CD1c-positive myeloid dendritic cell (primary cell): ENCODE data around the gene INPP5A.
"Not testable (repeated sequence)": the region's sequence is repeated elsewhere in the genome, so short reads cannot be mapped to it uniquely, and the experiment has no call there.

ENCODE experiments used
- DNase-seq: peaks from one replicate; pipeline ENCODE4 v3.0.0-alpha.2; 2016; ENCODE audit errors: extremely low spot score

INPP5A gene

DNA sequence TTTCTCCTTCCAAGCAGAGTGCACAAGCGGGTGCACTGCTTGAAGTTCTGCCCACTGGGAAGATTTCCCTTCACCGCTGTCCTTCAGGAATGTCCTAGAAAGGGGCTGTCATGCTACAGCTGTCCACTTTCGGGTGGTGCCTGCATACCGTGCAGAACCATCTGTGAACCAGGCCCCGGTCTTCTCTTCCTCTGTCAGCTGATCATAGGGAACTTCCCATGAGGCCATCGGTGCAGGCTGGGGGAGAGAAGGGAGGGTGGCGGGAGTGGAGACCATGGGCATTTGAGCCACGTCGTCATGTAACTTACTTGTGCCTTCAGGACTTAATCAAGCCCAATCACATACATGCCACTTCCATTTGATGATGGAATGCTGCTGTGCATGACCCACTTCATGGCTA, 136.7 kb downstream of the INPP5A start:
- DNase-seq = no peak

DNA sequence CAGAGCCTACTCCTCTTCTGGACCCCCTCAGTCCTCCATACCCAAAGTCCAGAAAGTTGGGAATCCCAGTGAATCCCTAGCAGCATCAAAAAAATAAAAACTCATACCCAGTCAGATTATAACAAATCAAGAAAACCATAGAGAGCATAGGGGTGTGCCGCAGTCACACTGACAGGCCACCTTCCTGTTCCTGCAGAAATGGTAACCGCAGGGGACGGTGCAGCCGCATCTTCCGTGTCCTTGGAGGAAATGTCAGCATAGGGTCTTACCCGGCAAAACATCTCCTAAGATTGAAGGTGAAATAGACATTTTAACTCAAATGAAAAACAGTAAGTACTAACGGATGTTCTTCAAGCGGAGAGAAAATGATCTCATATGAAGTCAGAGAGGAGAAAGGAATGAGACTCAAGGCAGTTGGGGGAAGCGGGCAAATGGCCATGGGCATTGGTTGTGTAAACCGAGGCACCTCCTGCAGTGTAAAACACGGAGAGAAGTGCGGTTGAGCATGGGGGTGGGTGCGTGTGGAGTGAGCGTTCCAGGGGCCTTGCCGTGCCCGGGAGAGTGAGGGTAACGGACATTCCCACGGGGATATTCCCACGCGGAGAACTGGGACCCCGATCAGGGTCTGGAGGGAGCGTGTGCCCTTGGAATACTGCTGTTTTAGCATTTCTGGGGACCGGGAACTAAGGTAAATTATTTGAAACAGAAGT, 137.6 kb downstream of the INPP5A start:
- DNase-seq = no peak

DNA sequence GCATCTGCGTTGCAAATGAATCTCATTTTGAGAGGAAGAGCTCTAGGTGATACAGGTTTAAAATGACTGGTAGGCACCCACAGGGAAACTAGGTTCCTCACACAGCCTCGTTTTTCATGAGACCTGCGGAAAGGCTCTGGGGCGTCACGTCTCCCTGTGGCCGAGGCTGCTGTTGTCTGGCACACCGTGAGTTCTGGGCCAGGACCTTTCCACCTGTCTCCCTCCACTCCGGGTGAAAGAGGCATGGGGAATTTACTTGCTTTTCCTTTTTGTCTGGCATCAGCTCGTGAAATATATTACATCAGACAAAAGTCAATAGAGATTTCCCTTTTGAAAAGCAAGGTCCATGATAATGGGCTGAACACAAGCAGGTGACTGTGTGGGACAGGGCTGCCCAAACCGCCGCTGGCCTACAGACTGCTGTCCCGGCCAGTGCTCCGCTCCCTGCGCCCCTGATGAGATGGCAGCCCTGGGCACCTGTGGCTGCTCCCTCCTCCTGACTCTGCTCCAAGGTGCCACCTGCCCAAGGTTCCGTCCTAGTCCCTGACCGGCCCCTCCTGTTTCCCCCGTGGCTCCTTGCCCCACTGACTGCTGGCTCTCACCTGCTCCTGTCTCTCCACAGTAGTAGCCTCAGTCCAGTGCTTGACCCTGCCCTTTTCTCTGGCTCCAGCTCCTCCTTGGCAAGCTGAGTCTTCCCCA, 138.8 kb downstream of the INPP5A start:
- no peak for DNase-seq

DNA sequence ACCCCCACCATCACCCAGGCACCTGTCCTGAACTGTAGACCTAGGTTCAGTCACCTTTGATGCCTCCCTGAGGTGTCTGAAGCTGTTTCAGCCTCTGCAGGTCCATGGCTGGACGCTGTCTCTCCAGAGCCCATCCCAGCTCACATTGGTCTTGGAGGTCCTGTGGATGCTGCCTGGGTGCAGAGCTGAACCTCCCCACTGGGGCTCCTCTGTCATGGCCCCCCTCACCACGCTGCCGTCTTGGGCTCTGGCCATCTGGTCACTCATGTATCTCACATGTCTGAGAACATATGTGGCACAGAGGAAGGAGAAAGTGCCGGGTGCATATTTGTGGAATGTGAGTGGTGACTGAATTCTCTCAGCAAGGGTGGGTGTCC, 139.5 kb downstream of the INPP5A start:
- DNase-seq = no peak

DNA sequence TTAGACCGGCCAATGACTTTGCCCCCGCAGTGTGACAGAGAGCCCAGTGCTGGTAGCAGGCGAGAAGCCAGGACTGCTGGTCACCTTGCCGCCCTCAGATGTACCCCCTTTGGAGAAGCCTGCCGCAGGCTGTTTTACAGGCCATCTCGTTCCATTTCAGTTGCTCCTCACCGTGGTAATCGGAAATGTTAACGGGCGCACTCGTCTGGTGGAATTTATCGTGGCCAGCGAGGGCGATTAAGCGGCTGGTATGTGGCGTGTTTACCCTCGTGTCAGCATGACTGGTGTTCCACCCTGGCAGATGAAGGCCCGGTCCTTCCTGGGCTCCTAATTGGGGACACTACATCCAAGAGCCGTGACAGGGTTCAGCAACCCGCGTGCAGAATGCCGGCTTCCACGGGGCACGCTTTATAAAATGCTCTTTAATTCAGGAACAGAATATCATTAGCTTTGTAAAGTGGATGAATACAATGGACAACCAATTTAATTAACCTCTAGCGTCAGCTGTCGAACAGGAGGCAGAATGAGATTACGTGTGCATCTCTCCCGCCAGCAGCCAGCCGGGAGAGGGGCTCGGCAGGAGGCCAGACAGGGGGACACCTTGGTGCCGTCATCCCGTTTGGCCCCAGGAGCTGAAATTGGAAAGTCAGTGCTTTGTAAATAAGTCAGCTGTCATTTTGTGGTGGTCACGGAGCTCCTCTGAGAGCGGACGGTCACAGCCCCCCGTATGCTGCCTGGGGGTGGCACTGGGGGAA, 140.1 kb downstream of the INPP5A start:
- no peak for DNase-seq

DNA sequence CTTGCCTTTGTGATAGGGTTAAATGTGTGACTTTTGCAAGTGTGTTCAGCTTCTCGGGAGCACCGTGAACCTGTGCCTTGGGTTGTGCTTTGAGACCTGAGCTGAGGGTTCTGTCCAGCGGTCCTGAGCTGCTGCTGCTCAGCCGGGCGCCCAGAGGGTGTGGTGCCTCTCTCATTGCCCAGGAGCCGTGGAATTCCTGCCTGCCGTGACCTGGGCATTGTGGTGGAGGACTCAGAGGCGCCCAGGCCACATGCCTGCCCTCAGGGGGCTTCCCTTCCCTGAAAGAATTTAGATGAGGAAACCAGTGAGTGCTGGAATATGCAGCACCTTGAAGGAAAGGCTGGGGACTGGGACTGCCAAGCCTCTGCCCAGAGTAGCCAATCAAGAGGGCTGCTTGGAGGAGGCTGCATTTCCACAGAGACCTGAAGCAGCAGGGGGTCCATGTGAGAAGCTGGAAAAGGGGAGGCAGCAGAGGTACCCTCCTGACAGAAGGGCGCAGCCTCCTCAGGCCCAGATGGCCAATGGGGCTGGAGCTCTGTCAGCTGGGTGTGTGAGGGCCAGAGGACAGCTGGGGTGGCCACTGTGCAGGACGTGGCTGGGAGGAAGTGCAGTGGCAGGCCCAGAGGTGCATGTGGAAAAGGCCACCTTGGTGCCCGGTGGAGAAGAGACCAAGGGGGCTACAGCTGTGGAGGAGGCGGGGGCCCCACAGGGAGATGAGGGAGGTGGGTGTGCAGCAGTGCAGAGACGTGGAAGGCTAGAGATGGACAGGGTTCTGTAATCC, 141.0 kb downstream of the INPP5A start:
- no peak for DNase-seq

DNA sequence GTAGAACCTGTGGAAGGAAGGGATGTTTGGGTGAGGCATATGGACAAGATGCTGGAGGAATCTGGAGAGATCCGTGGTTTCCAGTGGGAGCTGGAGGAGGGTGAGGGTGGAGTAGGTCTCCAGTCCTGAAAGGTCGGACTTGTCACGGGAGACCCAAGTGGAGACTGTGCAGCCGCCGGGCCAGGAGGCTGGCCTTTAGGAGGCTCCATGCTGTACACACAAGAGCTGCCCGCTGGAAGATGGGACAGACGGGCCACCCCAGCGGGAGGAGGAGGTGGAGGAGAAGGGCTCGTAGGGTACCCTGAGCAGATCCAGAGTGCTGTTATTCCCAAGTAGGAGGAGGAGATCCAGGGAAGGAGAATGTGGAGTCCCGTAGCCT, 141.6 kb downstream of the INPP5A start:
- no peak for DNase-seq

DNA sequence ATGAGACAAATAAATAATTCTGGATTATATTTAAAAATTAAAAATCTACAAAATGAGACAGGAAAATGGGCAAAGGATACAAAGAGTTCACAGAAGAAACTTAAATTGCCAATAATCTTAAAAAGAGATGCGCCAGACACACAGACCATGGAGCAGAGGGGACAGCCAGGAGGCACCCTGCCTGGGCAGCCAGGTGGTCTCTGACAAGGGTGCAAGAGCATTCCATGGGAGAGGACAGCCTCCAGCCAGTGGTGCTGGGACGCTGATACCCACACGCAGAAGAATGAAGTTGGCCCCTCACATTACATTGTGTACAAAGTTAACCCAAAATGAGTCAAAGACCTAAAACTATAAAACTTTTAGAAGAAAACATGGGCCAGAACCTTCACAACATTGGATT, 142.1 kb downstream of the INPP5A start:
- DNase-seq = no peak

DNA sequence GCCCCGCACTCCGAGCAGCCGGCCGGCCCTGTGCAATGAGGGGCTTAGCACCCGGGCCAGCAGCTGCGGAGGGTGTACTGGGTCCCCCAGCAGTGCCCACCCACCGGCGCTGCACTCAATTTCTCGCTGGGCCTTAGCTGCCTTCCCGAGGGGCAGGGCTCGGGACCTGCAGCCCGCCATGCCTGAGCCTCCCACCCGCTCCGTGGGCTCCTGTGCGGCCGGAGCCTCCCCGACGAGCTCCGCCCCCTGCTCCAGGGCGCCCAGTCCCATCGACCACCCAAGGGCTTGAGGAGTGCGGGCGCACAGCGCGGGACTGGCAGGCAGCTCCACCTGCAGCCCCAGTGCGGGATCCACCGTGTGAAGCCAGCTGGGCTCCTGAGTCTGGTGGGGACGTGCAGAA, 143.2 kb downstream of the INPP5A start:
- not testable (repeated sequence) for DNase-seq

DNA sequence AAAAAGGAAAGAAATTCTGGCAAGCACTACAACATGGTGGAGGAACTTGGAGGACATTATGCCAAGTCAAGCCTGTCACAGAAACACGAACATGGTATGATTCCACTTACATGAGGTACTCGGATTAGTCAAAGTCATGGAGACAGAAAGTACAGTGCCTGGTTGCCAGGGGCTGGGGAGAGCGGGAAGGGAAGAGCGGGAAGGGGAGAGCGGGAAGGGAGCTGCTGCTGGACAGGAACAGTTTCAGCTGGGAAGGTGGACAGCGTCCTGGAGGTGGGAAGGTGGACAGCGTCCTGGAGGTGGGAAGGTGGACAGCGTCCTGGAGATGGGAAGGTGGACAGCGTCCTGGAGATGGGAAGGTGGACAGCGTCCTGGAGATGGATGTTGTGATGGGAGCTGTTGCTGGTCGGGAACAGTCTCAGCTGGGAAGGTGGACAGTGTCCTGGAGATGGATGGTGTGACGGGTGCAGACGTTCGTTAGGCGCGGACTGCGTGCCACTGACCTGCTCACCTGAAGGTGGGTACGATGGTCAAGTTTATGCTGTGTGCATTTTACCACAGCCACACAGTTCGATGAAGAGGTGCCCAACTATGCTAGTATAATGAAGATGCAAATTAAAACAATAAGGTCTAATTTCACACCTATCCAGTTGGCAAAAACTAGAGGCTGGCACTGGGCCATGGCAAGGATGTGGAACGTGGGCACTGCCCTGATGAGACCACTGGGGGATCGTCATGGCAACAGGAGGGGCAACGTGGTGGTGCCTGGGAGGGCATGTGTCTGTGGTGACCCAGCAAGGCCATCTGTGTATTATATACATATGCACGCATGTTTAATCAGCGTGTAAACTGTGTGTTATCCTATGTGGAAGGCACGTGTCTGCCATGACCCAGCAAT, 144.5 kb downstream of the INPP5A start:
- no peak for DNase-seq

DNA sequence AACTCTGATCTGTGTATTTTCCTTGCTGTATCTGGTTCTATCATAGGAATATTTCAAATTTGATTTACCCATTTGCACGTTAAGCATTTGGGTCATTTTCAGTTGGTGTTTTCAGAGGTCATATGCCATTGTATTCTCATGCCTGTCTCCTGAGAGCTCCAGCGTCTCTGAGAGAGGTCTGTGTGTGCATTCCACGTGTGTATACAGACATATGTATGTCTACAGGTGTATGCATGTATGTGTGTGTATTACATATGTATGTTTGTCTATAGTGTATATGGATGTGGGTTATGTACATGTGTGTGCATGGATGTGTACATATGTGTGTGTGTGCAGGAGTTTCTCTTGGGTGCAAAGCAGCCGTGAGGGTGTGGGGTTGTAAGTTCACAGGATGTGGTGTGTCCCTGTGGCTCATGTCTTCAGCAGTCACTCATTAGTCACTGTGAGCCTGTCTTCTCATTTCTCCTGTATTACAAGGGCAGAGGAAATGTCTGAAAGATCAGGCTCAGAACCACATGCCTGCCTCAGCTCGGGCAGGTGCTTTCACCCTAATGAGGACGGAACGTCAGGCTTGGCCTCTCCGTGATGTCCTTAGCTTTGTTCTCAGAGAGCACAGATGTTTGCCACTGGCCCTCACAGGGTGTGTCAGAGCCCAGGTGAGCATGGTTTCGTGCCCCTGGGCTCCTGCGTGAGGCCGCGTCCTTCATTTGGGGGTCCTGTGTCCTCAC, 146.7 kb downstream of the INPP5A start:
- no peak for DNase-seq

DNA sequence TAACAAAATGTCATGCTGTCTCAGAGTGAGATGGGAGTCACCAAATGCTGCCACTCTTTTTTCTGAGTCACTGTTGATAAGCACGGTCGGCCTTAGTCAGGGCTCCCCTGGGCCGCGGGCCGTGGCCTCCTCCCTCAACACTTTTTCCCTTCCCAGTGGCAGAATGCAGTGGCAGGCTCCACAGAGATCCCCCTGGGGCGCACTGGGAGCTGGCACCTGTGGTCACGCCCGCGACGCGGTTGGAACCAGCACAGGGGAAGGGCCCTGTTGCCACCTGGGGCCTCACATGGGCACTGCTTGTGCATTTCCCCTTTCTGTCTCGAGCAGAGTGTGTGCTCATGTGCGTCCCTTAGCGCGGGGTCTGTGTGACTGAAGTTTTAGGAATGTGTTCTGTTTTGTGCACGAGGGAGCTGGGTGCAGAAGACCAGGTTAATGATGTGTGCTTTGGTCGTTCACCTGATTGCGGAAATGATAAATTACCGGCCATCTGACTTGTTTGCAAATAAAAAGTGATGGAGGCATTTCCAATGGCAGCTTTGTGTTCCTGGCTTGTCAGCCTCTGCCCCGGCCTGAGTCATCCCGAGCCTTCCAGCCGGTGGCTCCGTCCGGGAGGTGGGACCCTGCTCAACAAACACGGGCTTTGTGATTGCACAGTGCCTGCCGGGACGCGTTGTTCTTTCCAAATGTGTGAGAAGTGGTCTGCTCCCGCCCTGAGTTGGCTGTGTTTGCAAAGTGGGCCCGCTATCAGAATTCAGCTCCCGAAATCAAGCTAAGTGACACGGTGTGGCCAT, 147.7 kb downstream of the INPP5A start:
- DNase-seq = peak; percentile 10

DNA sequence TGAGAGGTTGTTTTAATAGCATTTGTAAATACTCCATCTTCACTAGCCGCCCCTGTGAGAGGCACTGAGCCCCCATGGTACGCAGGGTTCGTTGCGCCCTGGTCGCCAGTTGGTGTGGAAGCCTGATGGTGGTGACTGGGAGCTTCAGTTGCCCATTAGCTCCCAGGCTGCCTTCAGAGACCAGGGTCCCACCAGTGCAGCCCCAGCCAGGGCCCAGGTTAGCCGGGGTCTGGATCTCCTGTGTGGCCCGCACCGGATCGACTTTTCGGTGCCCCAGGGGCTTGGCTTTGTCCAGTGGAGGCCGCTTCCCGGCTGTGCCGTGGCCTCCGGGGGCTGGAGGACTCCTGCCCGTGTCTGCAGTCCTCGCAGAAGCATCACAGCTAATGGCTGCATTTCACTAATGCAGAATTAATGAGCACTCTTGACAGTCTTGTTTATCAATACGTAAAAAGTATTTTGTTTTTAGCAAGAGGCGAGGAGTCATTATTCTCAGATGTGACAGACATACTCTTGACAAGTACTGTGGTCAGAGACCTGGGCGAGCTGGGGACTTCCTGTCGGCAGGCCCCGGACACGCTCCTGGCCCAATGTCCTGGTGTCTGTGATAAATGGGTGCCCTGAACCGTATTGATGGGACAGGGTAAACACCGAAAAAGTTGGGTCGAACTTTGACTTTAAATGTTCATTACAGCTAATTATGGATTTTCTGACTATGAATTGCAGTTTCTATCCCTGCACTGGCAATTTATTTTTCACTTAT, 148.5 kb downstream of the INPP5A start:
- no peak for DNase-seq

DNA sequence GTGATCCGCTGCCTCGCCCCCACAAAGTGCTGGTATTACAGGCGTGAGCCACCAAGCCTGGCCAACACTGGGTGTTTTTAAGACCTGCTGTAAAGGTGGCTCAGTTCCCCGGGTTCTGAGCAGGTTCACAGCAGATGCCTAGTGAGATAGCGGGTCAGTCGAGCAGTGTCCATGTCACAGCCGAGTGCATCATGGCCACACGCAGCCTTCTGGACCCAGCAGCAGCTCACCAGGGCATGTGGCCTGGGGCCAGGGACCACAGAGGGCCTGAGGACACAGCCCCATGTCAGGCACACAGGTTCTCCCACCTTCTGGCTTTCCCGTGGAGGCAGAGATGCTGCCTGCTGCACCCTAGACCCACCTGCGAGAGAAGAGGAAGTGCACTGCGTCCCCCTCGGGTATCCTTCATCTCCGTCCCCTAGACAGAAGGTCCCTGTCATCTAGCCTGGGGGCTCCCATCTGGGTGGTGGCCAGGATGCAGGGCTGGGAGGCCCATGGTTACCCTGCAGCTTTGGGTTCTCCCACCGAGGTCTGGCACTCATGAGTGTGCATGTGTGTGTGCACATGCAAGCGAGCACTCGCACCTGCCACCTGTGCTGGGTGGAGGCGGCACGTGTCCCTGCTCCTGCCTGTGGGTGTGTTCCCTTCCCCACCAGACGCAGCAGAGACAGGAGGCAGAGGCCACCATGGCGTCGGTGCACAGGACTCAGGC, 149.8 kb downstream of the INPP5A start:
- DNase-seq = no peak

DNA sequence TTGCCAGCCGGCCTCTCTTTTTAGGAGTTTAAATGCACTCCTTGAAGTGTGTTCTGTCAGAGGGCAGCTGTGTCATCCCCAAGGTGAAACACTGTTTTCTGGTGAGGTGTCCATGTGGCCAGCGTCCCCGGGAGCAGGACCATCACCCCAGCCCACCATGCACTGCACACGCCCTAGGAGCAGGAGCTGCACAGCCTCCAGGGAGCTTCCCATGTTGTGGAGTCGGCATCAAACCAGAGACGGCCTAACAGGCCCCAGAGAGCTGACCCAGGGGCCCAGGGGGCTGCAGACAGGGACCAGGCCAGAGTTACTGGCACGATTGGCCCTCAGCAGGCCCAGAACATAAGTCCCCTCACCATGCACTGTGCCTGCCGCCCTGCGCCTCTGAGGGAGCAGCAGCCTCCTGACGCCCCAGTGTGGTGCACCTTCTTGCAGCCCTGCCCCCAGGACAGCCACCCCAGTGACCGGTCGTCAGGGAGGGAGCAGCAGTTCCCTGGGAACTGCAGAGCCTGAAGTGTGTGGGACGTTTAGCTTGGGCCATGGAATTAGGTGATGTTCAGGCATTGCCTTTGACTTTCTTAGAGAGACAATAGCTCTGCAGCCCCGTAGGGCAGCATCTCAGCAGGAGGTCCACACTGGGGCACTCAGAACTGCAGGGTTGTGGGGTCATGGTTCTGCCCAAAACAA, 150.4 kb downstream of the INPP5A start:
- no peak for DNase-seq

DNA sequence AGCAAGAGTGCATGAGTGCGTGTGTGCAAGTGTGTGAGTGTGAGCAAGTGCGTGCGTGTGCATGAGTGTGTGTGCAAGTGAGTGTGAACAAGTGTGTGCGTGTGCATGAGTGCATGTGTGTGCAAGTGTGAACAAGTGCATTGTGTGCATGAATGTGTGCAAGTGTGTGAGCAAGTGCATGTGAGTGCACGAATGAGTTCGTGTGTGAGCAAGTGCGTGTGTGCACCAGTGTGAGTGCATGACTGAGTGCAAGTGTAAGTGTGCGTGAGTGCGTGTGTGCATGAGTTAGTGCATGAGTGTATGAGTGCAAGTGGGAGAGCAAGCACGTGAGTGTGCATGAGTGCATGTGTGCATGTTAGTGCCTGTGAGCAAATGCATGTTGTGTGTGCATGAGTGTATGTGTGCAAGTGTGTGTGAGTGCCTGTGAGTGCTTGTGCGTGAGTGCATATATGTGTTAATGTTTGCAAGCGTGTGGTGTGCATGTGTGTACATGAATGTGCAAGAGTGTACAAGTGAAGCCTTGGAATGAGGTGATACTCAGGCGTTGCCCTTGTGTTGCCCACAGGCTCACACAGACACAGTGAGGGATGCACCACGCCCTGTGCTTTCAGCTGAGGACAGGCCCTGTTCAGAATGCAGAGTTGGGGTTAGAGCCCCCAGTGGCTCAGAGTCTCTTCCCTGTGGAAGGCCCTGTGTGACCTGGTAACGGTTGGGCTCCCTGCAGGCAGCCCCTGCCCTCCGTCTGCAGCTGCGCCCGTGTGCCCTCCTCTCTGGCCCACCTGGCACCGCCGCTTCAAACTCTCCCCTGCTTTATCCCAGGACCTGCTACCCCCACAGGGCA, 151.2 kb downstream of the INPP5A start:
- no peak for DNase-seq
